SK-N-SH (cell line): ENCODE measurements around the gene ZNF467. TPM values are rescaled to one million over a fixed set of nuclear protein-coding genes. Genes with fewer than 3 reads are reported as not detected.

ENCODE experiments used
- CTCF ChIA-PET: fragments of 300-600, 350-600 bp; formaldehyde crosslinking; extraction: SDS; loops from one replicate; lab custom pipeline; 2021; lab: Yijun Ruan, JAX
- POLR2A ChIA-PET: fragments of 350-600 bp; sonication (Branson Sonifier 250); formaldehyde crosslinking; extraction: SDS; loops from one replicate; lab custom pipeline; 2020; ENCODE audit warnings: antibody characterized with exemption, inconsistent platforms; lab: Yijun Ruan, JAX
- DNase-seq: peaks from one replicate; pipeline ENCODE4 v3.0.0; 2012
- H2AFZ ChIP-seq: fragments of 200-600 bp; sonication (generic); 2 replicates; pipeline ENCODE4 v1.8.1; 2016; ENCODE audit warnings: antibody characterized with exemption, mild to moderate bottlenecking, low read depth
- H3F3A ChIP-seq: fragments of 200-600 bp; sonication (generic); replicated peaks from 2 replicates; pipeline ENCODE3; 2016; ENCODE audit warnings: antibody characterized with exemption, mild to moderate bottlenecking; ENCODE audit not compliant: insufficient read depth
- H3K27ac ChIP-seq, 2 experiments: fragments of 200-500 bp in 1 of 2; fragments of 200-600 bp in 1 of 2; sonication (Bioruptor generic) in 1 of 2; sonication (generic), shearing (Covaris generic) in 1 of 2; 2 replicates each; pipeline versions ENCODE4 v1.5.1 to v1.6.1; 2014 to 2016; ENCODE audit warnings: low read depth in 2 of 2, inconsistent platforms in 1 of 2, low read length in 1 of 2, mild to moderate bottlenecking in 1 of 2, mixed read lengths in 1 of 2
- H3K27me3 ChIP-seq: fragments of 200-600 bp; sonication (generic), shearing (Covaris generic); 2 replicates; pipeline ENCODE4 v1.6.1; 2016; ENCODE audit warnings: mixed run types; ENCODE audit not compliant: insufficient read depth
- H3K36me3 ChIP-seq, 2 experiments: fragments of 200-500 bp in 1 of 2; fragments of 200-600 bp in 1 of 2; sonication (Bioruptor generic) in 1 of 2; sonication (generic) in 1 of 2; replicated peaks in 1 of 2; 2 replicates each; pipeline versions ENCODE3 to v1.5.1; 2014 to 2016; ENCODE audit warnings: low read length in 1 of 2, mild to moderate bottlenecking in 1 of 2; ENCODE audit not compliant: insufficient read depth in 2 of 2, control insufficient read depth in 1 of 2
- H3K4me1 ChIP-seq, 2 experiments: fragments of 200-500 bp in 1 of 2; fragments of 200-600 bp in 1 of 2; sonication (Bioruptor generic) in 1 of 2; sonication (generic), shearing (Covaris generic) in 1 of 2; 2 replicates each; pipeline versions ENCODE4 v1.5.1 to v1.6.1; 2014 to 2016; ENCODE audit warnings: low read depth in 1 of 2, low read length in 1 of 2, mixed run types in 1 of 2; ENCODE audit not compliant: insufficient read depth in 2 of 2, control insufficient read depth in 1 of 2
- H3K4me2 ChIP-seq: fragments of 200-600 bp; sonication (generic), shearing (Covaris generic); 2 replicates; pipeline ENCODE4 v1.6.1; 2017; ENCODE audit warnings: mixed run types
- H3K4me3 ChIP-seq, 2 experiments: fragments of 200-500 bp in 1 of 2; fragments of 200-600 bp in 1 of 2; sonication (Bioruptor generic) in 1 of 2; sonication (generic), shearing (Covaris generic) in 1 of 2; 2 replicates each; pipeline versions ENCODE4 v1.5.1 to v1.8.1; 2014 to 2016; ENCODE audit warnings: low read depth in 2 of 2, inconsistent platforms in 1 of 2, low read length in 1 of 2, mild to moderate bottlenecking in 1 of 2, mixed read lengths in 1 of 2, moderate library complexity in 1 of 2
- H3K79me2 ChIP-seq: fragments of 200-600 bp; sonication (generic); 2 replicates; pipeline ENCODE4 v1.8.1; 2017; ENCODE audit warnings: mild to moderate bottlenecking; ENCODE audit not compliant: insufficient read depth
- H3K9ac ChIP-seq: fragments of 200-600 bp; sonication (generic); 2 replicates; pipeline ENCODE4 v1.6.1; 2017; ENCODE audit warnings: mixed run types
- H3K9me2 ChIP-seq: fragments of 200-600 bp; sonication (generic); 2 replicates; pipeline ENCODE4 v1.6.1; 2017; ENCODE audit warnings: mixed run types
- H3K9me3 ChIP-seq: fragments of 200-600 bp; sonication (generic); 2 replicates; pipeline ENCODE4 v1.6.1; 2017; ENCODE audit warnings: mixed run types, mild to moderate bottlenecking, moderate library complexity
- H4K20me1 ChIP-seq: fragments of 200-600 bp; sonication (generic); 2 replicates; pipeline ENCODE4 v1.6.1; 2017; ENCODE audit warnings: mild to moderate bottlenecking, mixed run types; ENCODE audit not compliant: insufficient read depth
- CHD2 ChIP-seq: fragments of 150-350 bp; IDR thresholded peaks from 2 replicates; pipeline ENCODE4 v1.6.1; 2018; ENCODE audit warnings: low read length; ENCODE audit not compliant: partially characterized antibody
- ELF1 ChIP-seq: IDR thresholded peaks from 2 replicates; pipeline ENCODE4 v1.4.0; 2012
- EZH2phosphoT487 ChIP-seq: fragments of 200-600 bp; sonication (generic); IDR thresholded peaks from 2 replicates; pipeline ENCODE4 v1.6.1; 2017; ENCODE audit warnings: low read depth, mixed run types, mild to moderate bottlenecking, antibody characterized with exemption, moderate library complexity, borderline replicate concordance
- FOXJ3 ChIP-seq: sonication (generic); formaldehyde crosslinking; IDR thresholded peaks from 2 replicates; pipeline ENCODE4 v1.5.1; 2020; ENCODE audit warnings: mild to moderate bottlenecking, missing genetic modification reagents
- GABPA ChIP-seq: IDR thresholded peaks from 2 replicates; pipeline ENCODE4 v1.4.0; 2012; ENCODE audit warnings: low read depth, mild to moderate bottlenecking
- JUND ChIP-seq: IDR thresholded peaks from 2 replicates; pipeline ENCODE4 v1.4.0; 2012
- MEF2A ChIP-seq: IDR thresholded peaks from 2 replicates; pipeline ENCODE4 v1.4.0; 2012; ENCODE audit warnings: low read depth, borderline replicate concordance
- MXI1 ChIP-seq: IDR thresholded peaks from 2 replicates; pipeline ENCODE4 v1.6.1; 2012; ENCODE audit warnings: mild to moderate bottlenecking, low read depth, low read length, improper control_type of control experiment
- NFIC ChIP-seq: IDR thresholded peaks from 2 replicates; pipeline ENCODE4 v1.4.0; 2012; ENCODE audit warnings: borderline replicate concordance
- RAD21 ChIP-seq: IDR thresholded peaks from 2 replicates; pipeline ENCODE4 v1.6.1; 2012; ENCODE audit warnings: mild to moderate bottlenecking, low read length
- TAF1 ChIP-seq: IDR thresholded peaks from 2 replicates; pipeline ENCODE4 v1.6.1; 2012; ENCODE audit warnings: low read depth, mild to moderate bottlenecking, low read length, moderate library complexity, borderline replicate concordance
- TCF12 ChIP-seq: IDR thresholded peaks from 2 replicates; pipeline ENCODE4 v1.4.0; 2012
- TEAD4 ChIP-seq: IDR thresholded peaks from 2 replicates; pipeline ENCODE4 v1.4.0; 2012; ENCODE audit warnings: mild to moderate bottlenecking, borderline replicate concordance; ENCODE audit not compliant: insufficient read depth
- USF1 ChIP-seq: IDR thresholded peaks from 2 replicates; pipeline ENCODE4 v1.4.0; 2012; ENCODE audit warnings: low read depth, borderline replicate concordance
- WGBS: methylation state at CpG from one replicate; pipeline ENCODE4 v1.1.6; 2017; ENCODE audit warnings: low lambda C conversion rate; 5-methylcytosine and 5-hydroxymethylcytosine counted together
- polyA plus RNA-seq, 3 experiments: library from polyadenylated mRNA; depleted of rRNA; stranded (reverse); fragments of >200 nt; gene quantifications; 2 replicates each; pipeline ENCODE4 v1.2.3, GENCODE V29; 2012
- TF ChIP-seq, protein P1 (sequence below): fragments of 150-350 bp; IDR thresholded peaks from 2 replicates; pipeline ENCODE4 v1.6.1; 2016; ENCODE audit warnings: mild to moderate bottlenecking, low read depth, low read length

ZNF467 gene
- polyA plus RNA-seq, 1 of the 3 experiments (the other 2 are of a cell fraction), result 4.1 TPM

DNA sequence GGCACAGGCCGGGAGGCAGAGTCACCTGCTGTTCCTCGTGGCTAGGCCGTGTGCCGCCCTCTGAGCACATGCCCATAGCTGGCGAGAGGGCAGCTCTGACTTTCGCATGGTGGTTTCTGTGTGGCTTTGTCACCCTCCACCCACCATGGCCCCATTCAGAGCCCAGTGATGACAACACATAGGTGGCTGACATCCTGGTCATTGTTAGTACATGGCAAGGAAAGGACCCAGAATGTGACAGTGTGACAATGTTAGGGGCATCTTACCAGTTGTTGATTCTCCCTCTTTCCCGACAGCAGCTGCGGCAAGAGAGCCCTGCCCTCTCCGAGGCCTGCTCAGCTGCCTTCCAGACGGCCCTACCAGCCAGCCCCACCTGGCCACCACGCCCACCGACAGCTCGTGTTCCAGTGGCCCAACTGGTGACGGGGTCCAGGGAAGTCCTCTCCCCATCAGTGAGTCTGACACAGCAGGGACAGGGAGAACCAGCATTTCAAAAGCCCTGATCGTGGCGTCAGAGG, 52.2 kb downstream of the ZNF467 start (continued):
- TF ChIP-seq USF1, result no peak

GRCh38 chr7:149720372-149721083, 52.9 kb downstream of the ZNF467 start:
- H4K20me1 ChIP-seq, result no peaks in the 10 kb centered on the region
- peak overlapping the region in 1 of 2 experiments; percentile 39; a peak in 1 of 4 replicates for H3K27ac ChIP-seq
- peak; percentile 78 for DNase-seq
- H3K9me3 ChIP-seq, result no peaks in the 10 kb centered on the region
- H3K4me1 ChIP-seq, result peaks cover 5 to 38% of the 10 kb centered on the region in 2 experiments; a peak in 1 of 4 replicates
- CTCF ChIA-PET, result interaction anchor here (0.8 to 2.0 kb wide), 5 partner anchors 16 to 122 kb away, joined by 3 to 14 read pairs (median 5); no protein-coding TSS in a partner anchor
- H3K79me2 ChIP-seq, result peaks cover 21% of the 10 kb centered on the region; the same call in 1 of the 2 replicates
- H2AFZ ChIP-seq, result no peak overlapping the region
- H3K4me2 ChIP-seq, result no peak overlapping the region
- no peak overlapping the region for H3K9ac ChIP-seq
- 79% methylated on average over 14 of the region's 22 CpGs for WGBS
- H3K4me3 ChIP-seq, result no peak overlapping the region
- H3F3A ChIP-seq, result peaks cover 5% of the 10 kb centered on the region
- H3K27me3 ChIP-seq, result no peaks in the 10 kb centered on the region
- TF ChIP-seq TEAD4 (no peak), MXI1 (peak; percentile 16; the same call in 1 of the 2 replicates), CHD2 (peak; percentile 22)
- TF ChIP-seq, all 33 proteins: peak for 2
- POLR2A ChIA-PET, result no interaction called here
- Histone ChIP-seq H3K9me2 (no peaks in the 10 kb centered on the region), H3K36me3 (peaks cover 7 to 52% of the 10 kb centered on the region in 2 experiments)

- ChIA-PET POLR2A (no interaction called here), CTCF (interaction anchor here (0.8 to 2.0 kb wide), 4 partner anchors 16 to 121 kb away, joined by 3 to 14 read pairs (median 4); no protein-coding TSS in a partner anchor)
- Histone ChIP-seq H3K4me1 (peaks cover 5 to 41% of the 10 kb centered on the region in 2 experiments; a peak in 1 of 4 replicates), H3K9me3 (no peaks in the 10 kb centered on the region), H3K27ac (peak overlapping the region in 1 of 2 experiments; percentile 39; a peak in 1 of 4 replicates), H3K36me3 (peaks cover 7 to 46% of the 10 kb centered on the region in 2 experiments), H3F3A (peaks cover 5% of the 10 kb centered on the region), H3K79me2 (peaks cover 27% of the 10 kb centered on the region; the same call in 1 of the 2 replicates), H3K4me3 (no peak overlapping the region), H3K9me2 (no peaks in the 10 kb centered on the region), H3K4me2 (no peak overlapping the region), H4K20me1 (no peaks in the 10 kb centered on the region), H3K27me3 (no peaks in the 10 kb centered on the region), H2AFZ (no peak overlapping the region), H3K9ac (no peak overlapping the region)
- TF ChIP-seq FOXJ3 (no peak), JUND (no peak), NFIC (no peak), MEF2A (no peak), TEAD4 (no peak), ELF1 (no peak), EZH2phosphoT487 (no peak), TCF12 (no peak), TAF1 (no peak), RAD21 (no peak), GABPA (no peak)
- TF ChIP-seq, protein P1, sequence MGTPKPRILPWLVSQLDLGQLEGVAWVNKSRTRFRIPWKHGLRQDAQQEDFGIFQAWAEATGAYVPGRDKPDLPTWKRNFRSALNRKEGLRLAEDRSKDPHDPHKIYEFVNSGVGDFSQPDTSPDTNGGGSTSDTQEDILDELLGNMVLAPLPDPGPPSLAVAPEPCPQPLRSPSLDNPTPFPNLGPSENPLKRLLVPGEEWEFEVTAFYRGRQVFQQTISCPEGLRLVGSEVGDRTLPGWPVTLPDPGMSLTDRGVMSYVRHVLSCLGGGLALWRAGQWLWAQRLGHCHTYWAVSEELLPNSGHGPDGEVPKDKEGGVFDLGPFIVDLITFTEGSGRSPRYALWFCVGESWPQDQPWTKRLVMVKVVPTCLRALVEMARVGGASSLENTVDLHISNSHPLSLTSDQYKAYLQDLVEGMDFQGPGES, result no peak
- WGBS, result 100% methylated on average over 3 of the region's 5 CpGs
- DNase-seq, result no peak
These were observed 53.5 kb downstream of the ZNF467 start for GRCh38 chr7:149719912-149720335.
